Liver (tissue), 9 donors: ENCODE measurements around the gene LRRC45. TPM values are rescaled to one million over a fixed set of nuclear protein-coding genes. Genes with fewer than 3 reads are reported as not detected.

Experiments
- DNase-seq: peaks from one replicate; pipeline ENCODE4 v3.0.0-alpha.2; 2017; ENCODE audit warnings: low spot score
- H3K27ac ChIP-seq, 2 donors: one replicate each; pipeline ENCODE4 v1.7.0; 2013; ENCODE audit warnings: inconsistent platforms in 2 of 2, low read length in 2 of 2, control low read depth in 1 of 2, low read depth in 1 of 2, mild to moderate bottlenecking in 1 of 2
- H3K27me3 ChIP-seq, 4 donors: one replicate each; pipeline versions ENCODE4 v1.6.1 to v1.7.0; 2013; ENCODE audit warnings: low read length in 3 of 4, inconsistent platforms in 1 of 4, mild to moderate bottlenecking in 1 of 4, moderate library complexity in 1 of 4; ENCODE audit not compliant: control insufficient read depth in 4 of 4, insufficient read depth in 4 of 4
- H3K36me3 ChIP-seq, 4 donors: one replicate each; pipeline versions ENCODE4 v1.6.1 to v1.7.0; 2013; ENCODE audit warnings: low read length in 3 of 4, mild to moderate bottlenecking in 3 of 4, low read depth in 1 of 4, moderate library complexity in 1 of 4; ENCODE audit not compliant: control insufficient read depth in 4 of 4, insufficient read depth in 3 of 4
- H3K4me1 ChIP-seq, 4 donors: one replicate each; pipeline versions ENCODE4 v1.6.1 to v1.7.0; 2013; ENCODE audit warnings: low read length in 3 of 4, mild to moderate bottlenecking in 3 of 4, moderate library complexity in 1 of 4; ENCODE audit not compliant: control insufficient read depth in 4 of 4, insufficient read depth in 4 of 4
- H3K4me3 ChIP-seq, 3 donors: one replicate each; pipeline versions ENCODE4 v1.6.1 to v1.7.0; 2013; ENCODE audit warnings: low read length in 3 of 3, control low read depth in 1 of 3, low read depth in 1 of 3, mild to moderate bottlenecking in 1 of 3
- H3K9ac ChIP-seq, 2 donors: one replicate each; pipeline ENCODE4 v1.7.0; 2013; ENCODE audit warnings: low read length in 2 of 2, mild to moderate bottlenecking in 2 of 2, moderate library complexity in 2 of 2, control low read depth in 1 of 2, low read depth in 1 of 2
- H3K9me3 ChIP-seq, 4 donors: one replicate each; pipeline versions ENCODE4 v1.6.1 to v1.7.0; 2013; ENCODE audit warnings: low read length in 3 of 4; ENCODE audit not compliant: control insufficient read depth in 4 of 4
- ATF3 ChIP-seq: IDR thresholded peaks from 2 replicates; pipeline ENCODE4 v1.6.1; 2016; ENCODE audit warnings: antibody characterized with exemption
- CTCF ChIP-seq: fragments of 150-350 bp; IDR thresholded peaks from 2 replicates; pipeline ENCODE4 v1.5.1; 2017; ENCODE audit warnings: improper control_type of control experiment, low read depth, low read length; ENCODE audit not compliant: missing input control
- EGR1 ChIP-seq, 2 donors: IDR thresholded peaks; 2 replicates each; pipeline ENCODE4 v1.6.1; 2016 to 2018; ENCODE audit warnings: antibody characterized with exemption in 2 of 2, low read depth in 2 of 2
- FOXA1 ChIP-seq: IDR thresholded peaks from 2 replicates; pipeline ENCODE4 v1.6.1; 2016; ENCODE audit warnings: antibody characterized with exemption
- FOXA2 ChIP-seq: IDR thresholded peaks from 2 replicates; pipeline ENCODE4 v1.6.1; 2016; ENCODE audit warnings: antibody characterized with exemption
- GABPA ChIP-seq, 2 donors: IDR thresholded peaks in 1 of 2; conservative IDR thresholded peaks in 1 of 2; 2 replicates each; pipeline ENCODE4 v1.6.1; 2016; ENCODE audit warnings: antibody characterized with exemption in 2 of 2, mild to moderate bottlenecking in 1 of 2, moderate library complexity in 1 of 2
- HNF4A ChIP-seq, 2 donors: conservative IDR thresholded peaks; 2 replicates each; pipeline ENCODE4 v1.6.1; 2016; ENCODE audit warnings: antibody characterized with exemption in 2 of 2, mild to moderate bottlenecking in 2 of 2
- HNF4G ChIP-seq: IDR thresholded peaks from 2 replicates; pipeline ENCODE4 v1.6.1; 2016; ENCODE audit warnings: antibody characterized with exemption
- JUND ChIP-seq, 2 donors: IDR thresholded peaks; 2 replicates each; pipeline ENCODE4 v1.6.1; 2016; ENCODE audit warnings: antibody characterized with exemption in 2 of 2
- NR2F2 ChIP-seq: IDR thresholded peaks from 2 replicates; pipeline ENCODE4 v1.6.1; 2016; ENCODE audit warnings: antibody characterized with exemption
- RAD21 ChIP-seq, 2 donors: IDR thresholded peaks; 2 replicates each; pipeline ENCODE4 v1.6.1; 2016; ENCODE audit warnings: antibody characterized with exemption in 2 of 2, mild to moderate bottlenecking in 2 of 2
- REST ChIP-seq: IDR thresholded peaks from 2 replicates; pipeline ENCODE4 v1.6.1; 2016; ENCODE audit warnings: antibody characterized with exemption, mild to moderate bottlenecking
- RXRA ChIP-seq, 2 donors: IDR thresholded peaks; 2 replicates each; pipeline ENCODE4 v1.6.1; 2017 to 2018; ENCODE audit warnings: antibody characterized with exemption in 2 of 2, mild to moderate bottlenecking in 1 of 2
- SP1 ChIP-seq: IDR thresholded peaks from 2 replicates; pipeline ENCODE4 v1.6.1; 2018; ENCODE audit warnings: antibody characterized with exemption, mild to moderate bottlenecking
- YY1 ChIP-seq: IDR thresholded peaks from 2 replicates; pipeline ENCODE4 v1.6.1; 2016; ENCODE audit warnings: antibody characterized with exemption, mild to moderate bottlenecking
- WGBS: extraction: QIAGEN DNeasy Blood & Tissue Kit; methylation state at CpG from one replicate; pipeline ENCODE4 v1.1.7; 2013; 5-methylcytosine and 5-hydroxymethylcytosine counted together
- polyA plus RNA-seq, 2 donors: library from polyadenylated mRNA; stranded (reverse) in 1 of 2; unstranded in 1 of 2; fragments of 200-250 nt in 1 of 2; fragments of >200 nt in 1 of 2; fragmentation: Nextera tagmentation in 1 of 2; extraction: Ambion mirVana in 1 of 2; gene quantifications; one replicate each; pipeline versions ENCODE4 v1.2.1 to v1.2.3, GENCODE V29; 2013 to 2015
- total RNA-seq, 2 donors: library from RNA; depleted of rRNA; stranded (reverse); fragments of >200 nt; gene quantifications; one replicate each; pipeline ENCODE4 v1.2.3, GENCODE V29; 2014
- TF ChIP-seq, protein P1 (sequence below): IDR thresholded peaks from 2 replicates; pipeline ENCODE4 v1.6.1; 2016; ENCODE audit warnings: antibody characterized with exemption
- TF ChIP-seq, protein P2 (sequence below): IDR thresholded peaks from 2 replicates; pipeline ENCODE4 v1.6.1; 2016; ENCODE audit warnings: antibody characterized with exemption
- donor health status: healthy.
- donor health status: healthy.
- donor health status: healthy.
- donor health status: healthy.
- donor health status: healthy.

LRRC45 gene
- total and polyA plus RNA-seq, 4 donors, result 4.0 to 14.1 (median 7.0) TPM

DNA sequence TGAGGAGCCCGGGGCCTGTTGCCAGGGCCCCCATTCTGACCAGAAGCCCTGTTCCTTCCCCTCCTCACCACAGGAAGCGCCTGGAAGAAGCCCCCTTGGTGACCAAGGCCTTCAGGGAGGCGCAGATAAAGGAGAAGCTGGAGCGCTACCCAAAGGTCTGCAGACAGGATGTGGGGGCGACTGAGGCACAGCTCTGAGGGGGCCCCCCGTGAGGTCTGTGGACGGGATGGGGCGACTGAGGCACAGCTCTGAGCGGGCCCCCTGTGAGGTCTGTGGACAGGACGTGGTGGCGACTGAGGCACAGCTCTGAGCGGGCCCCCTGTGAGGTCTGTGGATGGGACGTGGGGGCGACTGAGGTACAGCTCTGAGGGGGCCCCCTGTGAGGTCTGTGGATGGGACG is 13.7 kb upstream of the LRRC45 start:
- TF ChIP-seq YY1, result no peak
- TF ChIP-seq RXRA (IDR thresholded peaks at IDR 0.05), result no peak
- no peak for TF ChIP-seq ATF3
- TF ChIP-seq HNF4A (conservative IDR thresholded peaks at IDR 0.05), result no peak
- no peak for TF ChIP-seq FOXA1
- no peak for TF ChIP-seq FOXA2
- TF ChIP-seq RAD21 (IDR thresholded peaks at IDR 0.05), result no peak
- TF ChIP-seq HNF4G, result no peak
- no peak for TF ChIP-seq JUND (IDR thresholded peaks at IDR 0.05)
- TF ChIP-seq GABPA (IDR thresholded peaks at IDR 0.05 in 1 of 2, conservative IDR thresholded peaks at IDR 0.05 in 1 of 2), result no peak
- TF ChIP-seq CTCF, result no peak
- no peak for TF ChIP-seq REST
- no peak for TF ChIP-seq SP1
- TF ChIP-seq NR2F2, result no peak
- TF ChIP-seq, protein P1, sequence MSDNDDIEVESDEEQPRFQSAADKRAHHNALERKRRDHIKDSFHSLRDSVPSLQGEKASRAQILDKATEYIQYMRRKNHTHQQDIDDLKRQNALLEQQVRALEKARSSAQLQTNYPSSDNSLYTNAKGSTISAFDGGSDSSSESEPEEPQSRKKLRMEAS, result no peak
- no peak for TF ChIP-seq EGR1 (IDR thresholded peaks at IDR 0.05; ENCODE audit: low read depth in 2 of 2)
- Histone ChIP-seq H3K4me3 (no peak overlapping the region), H3K9ac (no peak overlapping the region), H3K27me3 (no peaks in the 10 kb centered on the region), H3K27ac (no peak overlapping the region), H3K4me1 (no peaks in the 10 kb centered on the region), H3K9me3 (no peaks in the 10 kb centered on the region), H3K36me3 (peaks cover 0 to 9% (median 3%) of the 10 kb centered on the region in 4 donors)
- WGBS, result 92% methylated on average over 15 of the region's 15 CpGs
- no peak for DNase-seq

DNA sequence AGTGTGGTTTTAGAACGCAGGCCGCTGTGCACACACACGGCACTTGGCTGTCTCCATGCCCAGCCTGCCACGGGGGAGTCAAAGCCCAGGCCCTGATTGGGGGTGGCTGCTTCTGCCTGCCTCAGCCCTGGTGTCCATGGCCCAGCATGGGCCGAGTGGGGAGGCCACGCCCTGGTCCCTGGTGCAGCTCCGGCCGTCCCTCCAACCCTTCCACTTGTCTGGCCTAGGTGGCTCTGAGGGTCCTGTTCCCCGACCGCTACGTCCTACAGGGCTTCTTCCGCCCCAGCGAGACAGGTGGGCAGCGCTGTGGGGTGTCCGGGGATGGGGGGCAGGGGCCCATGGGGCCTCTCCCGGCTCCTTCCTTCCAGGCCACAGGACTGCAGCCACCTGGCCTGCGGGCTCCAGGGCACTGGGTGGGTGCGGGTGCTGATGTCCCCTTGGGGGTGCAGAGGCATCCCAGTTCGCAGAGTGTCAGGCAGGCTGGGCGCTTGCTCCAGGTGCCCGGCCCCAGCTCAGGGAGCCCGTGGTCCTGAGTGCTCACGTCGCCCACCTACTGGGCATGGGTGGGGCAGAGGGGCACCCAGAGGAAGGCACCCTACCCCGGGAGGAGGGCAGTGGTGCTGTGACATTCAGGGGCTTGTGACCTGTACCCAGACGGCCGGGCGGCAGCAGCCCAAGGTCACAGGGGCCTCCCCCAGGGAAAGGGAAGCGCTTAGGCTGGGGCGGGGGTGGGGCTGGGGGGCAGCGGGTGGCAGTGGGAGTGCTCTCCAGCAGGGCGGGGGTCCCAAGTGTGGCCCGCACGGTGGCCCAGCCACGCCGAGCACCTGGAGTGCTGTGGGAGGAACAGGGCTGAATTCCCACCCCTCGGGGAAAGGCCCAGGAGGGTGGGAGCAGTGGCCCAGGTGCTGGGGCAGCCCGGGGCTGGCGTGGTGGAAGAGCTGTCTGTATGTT is 12.3 kb upstream of the LRRC45 start:
- Histone ChIP-seq H3K9me3 (no peaks in the 10 kb centered on the region), H3K36me3 (peaks cover 0 to 9% (median 3%) of the 10 kb centered on the region in 4 donors), H3K27ac (no peak overlapping the region), H3K4me3 (no peak overlapping the region), H3K9ac (no peak overlapping the region), H3K27me3 (no peaks in the 10 kb centered on the region), H3K4me1 (no peaks in the 10 kb centered on the region)
- no peak for DNase-seq
- WGBS, result 94% methylated on average over 39 of the region's 39 CpGs
- TF ChIP-seq, protein P1, result no peak
- TF ChIP-seq, protein P2, sequence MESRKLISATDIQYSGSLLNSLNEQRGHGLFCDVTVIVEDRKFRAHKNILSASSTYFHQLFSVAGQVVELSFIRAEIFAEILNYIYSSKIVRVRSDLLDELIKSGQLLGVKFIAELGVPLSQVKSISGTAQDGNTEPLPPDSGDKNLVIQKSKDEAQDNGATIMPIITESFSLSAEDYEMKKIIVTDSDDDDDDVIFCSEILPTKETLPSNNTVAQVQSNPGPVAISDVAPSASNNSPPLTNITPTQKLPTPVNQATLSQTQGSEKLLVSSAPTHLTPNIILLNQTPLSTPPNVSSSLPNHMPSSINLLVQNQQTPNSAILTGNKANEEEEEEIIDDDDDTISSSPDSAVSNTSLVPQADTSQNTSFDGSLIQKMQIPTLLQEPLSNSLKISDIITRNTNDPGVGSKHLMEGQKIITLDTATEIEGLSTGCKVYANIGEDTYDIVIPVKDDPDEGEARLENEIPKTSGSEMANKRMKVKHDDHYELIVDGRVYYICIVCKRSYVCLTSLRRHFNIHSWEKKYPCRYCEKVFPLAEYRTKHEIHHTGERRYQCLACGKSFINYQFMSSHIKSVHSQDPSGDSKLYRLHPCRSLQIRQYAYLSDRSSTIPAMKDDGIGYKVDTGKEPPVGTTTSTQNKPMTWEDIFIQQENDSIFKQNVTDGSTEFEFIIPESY, result no peak
- no peak for TF ChIP-seq ATF3
